Measurements from ENCODE around the gene RTL1.

RTL1 gene

DNA sequence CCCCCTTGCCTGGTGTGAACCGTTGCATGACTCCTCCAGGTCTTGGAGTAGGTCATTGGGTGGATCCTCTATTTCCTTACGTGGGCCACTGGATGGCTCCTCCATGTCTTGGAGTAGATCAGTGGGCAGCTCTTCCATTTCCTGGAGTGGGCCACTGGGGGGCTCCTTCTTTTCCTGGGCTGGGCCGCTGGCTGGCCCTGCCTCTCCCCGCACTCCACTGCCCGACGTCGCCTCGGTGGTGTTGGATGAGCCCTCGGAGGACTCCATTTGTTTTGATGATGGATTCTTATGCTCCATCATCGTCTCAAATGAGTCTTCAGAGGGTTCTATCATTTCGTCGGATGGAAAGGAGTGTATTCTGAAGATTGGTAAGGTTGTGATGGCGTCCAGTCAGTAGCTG lies 19.1 kb downstream of the RTL1 start:
- no peaks in the 10 kb centered on the region for H3K9me3 Mint-ChIP-seq
- DNase-seq (ENCODE audit: low spot score in 2 of 2) (no peak), ATAC-seq (replicated peaks; ENCODE audit: extremely low read depth, poor library complexity, severe bottlenecking) (no peak)
- H3K27me3 Mint-ChIP-seq: peaks cover 37% of the 10 kb centered on the region
- no peak overlapping the region for H3K4me3 Mint-ChIP-seq
- H3K27ac Mint-ChIP-seq (ENCODE audit: low read depth): no peak overlapping the region
- no peaks in the 10 kb centered on the region for H3K4me1 Mint-ChIP-seq
- H3K36me3 Mint-ChIP-seq (ENCODE audit: insufficient read depth): no peaks in the 10 kb centered on the region

DNA sequence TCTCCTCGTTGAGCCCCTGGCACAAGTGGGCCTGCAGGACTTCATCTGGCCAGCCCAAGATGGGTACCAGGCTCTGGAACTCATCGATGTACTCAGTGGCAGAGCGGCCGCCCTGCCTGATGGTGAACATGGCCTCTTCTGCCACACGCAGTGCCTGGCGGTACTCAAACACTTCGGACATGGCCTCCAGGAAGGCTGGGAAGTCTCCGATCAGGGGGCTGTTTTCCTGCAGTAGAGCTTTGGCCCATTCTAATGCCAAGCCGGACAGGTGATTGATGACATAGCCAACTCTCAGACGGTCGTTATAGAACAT lies 19.8 kb downstream of the RTL1 start:
- no peak overlapping the region for H3K4me3 Mint-ChIP-seq
- no peak for DNase-seq (ENCODE audit: low spot score in 2 of 2)
- no peaks in the 10 kb centered on the region for H3K9me3 Mint-ChIP-seq
- H3K27ac Mint-ChIP-seq (ENCODE audit: low read depth): no peak overlapping the region
- H3K27me3 Mint-ChIP-seq: peaks cover 31% of the 10 kb centered on the region
- no peaks in the 10 kb centered on the region for H3K36me3 Mint-ChIP-seq (ENCODE audit: insufficient read depth)
- H3K4me1 Mint-ChIP-seq: no peaks in the 10 kb centered on the region
- ATAC-seq (replicated peaks; ENCODE audit: extremely low read depth, poor library complexity, severe bottlenecking): no peak

DNA sequence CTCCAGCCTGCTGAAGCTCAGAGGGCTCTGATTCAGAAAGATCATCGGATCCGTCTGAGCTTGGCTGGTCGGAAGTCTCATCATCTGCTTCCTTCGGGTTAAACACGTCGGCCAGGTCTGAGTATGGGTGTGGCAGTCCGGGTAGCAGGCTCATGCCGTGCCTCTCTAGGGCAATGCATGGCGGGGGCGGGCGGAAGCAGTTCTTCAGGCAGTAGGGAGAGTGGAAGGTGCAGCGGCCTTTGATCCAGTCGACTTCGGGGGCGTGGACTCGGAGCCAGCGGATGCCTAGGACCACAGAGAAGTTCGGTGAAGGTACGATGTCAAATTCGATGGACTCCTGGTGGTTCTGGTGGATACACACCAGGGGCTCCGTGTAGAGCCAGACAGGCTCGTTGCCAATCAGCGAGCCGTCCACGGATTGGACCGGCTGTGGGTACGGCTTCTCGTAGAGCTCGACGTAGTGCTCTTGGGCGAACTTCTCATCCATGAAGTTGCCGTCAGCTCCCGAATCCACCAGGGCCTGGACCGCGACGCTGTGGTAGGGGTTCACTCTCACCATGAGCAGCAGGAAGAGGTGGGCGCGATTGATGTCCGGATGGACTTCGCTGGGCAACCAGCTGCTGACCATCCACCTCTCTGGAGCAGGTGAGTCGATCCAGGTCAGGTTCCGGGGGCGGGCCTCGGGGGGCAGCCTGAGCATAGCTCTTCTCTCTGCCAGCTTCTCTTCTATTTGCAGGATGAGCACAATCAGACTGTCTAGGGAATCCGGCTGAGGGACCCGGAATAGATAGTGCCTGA lies 20.3 kb downstream of the RTL1 start:
- no peaks in the 10 kb centered on the region for H3K4me1 Mint-ChIP-seq
- H3K27ac Mint-ChIP-seq (ENCODE audit: low read depth): no peak overlapping the region
- no peaks in the 10 kb centered on the region for H3K36me3 Mint-ChIP-seq (ENCODE audit: insufficient read depth)
- no peak overlapping the region for H3K4me3 Mint-ChIP-seq
- peaks cover 31% of the 10 kb centered on the region for H3K27me3 Mint-ChIP-seq
- DNase-seq (ENCODE audit: low spot score in 2 of 2): no peak
- ATAC-seq (replicated peaks; ENCODE audit: extremely low read depth, poor library complexity, severe bottlenecking): no peak
- no peaks in the 10 kb centered on the region for H3K9me3 Mint-ChIP-seq

DNA sequence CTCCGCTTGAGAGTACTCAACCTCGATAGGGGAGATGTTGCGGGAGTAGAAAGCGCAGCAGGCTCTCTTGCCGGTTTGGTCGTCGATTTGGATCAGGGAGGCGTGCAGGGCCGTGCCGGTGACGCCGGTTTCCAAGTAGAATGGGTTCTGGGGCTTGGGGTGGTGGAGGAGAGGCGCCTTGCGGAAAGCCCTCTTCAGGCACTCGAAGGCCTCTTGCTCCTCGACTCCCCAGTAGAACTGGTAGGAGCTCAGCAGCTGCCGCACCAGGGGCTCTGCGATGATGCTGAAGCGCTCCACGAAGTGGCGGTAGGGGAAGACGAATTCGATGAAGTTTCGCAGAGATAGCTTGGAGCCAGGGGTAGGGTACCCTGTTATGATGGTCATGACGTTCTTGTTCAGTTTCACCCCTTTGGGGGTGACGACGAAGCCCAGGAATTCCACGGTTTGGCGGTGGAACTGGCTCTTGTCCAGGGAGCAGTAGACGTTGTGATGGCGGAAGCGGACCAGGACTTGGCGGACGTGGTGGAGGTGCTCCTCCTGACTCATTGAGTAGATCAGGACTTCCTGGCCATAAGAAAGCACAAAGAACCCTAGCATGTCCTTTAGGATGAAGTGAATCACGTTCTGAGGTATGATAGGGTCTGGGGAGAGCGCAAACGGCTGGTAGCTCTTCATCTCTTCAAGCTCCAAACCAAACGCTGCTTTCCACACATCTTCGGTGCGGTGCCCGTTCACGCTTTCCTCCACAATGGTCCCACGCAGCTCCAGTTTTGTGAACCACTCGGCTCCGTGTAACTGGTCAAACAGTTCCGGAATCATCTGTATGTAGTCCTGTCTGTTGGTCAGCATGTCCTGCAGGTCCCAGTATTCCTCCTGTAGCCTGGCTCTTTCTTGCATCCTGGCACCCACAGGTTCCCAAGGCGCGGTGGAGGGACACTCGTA lies 21.2 kb downstream of the RTL1 start:
- no peak overlapping the region for H3K27ac Mint-ChIP-seq (ENCODE audit: low read depth)
- DNase-seq (ENCODE audit: low spot score in 2 of 2): no peak
- H3K4me1 Mint-ChIP-seq: no peaks in the 10 kb centered on the region
- no peaks in the 10 kb centered on the region for H3K36me3 Mint-ChIP-seq (ENCODE audit: insufficient read depth)
- no peak for ATAC-seq (replicated peaks; ENCODE audit: extremely low read depth, poor library complexity, severe bottlenecking)
- peaks cover 37% of the 10 kb centered on the region for H3K27me3 Mint-ChIP-seq
- no peaks in the 10 kb centered on the region for H3K9me3 Mint-ChIP-seq
- no peak overlapping the region for H3K4me3 Mint-ChIP-seq

DNA sequence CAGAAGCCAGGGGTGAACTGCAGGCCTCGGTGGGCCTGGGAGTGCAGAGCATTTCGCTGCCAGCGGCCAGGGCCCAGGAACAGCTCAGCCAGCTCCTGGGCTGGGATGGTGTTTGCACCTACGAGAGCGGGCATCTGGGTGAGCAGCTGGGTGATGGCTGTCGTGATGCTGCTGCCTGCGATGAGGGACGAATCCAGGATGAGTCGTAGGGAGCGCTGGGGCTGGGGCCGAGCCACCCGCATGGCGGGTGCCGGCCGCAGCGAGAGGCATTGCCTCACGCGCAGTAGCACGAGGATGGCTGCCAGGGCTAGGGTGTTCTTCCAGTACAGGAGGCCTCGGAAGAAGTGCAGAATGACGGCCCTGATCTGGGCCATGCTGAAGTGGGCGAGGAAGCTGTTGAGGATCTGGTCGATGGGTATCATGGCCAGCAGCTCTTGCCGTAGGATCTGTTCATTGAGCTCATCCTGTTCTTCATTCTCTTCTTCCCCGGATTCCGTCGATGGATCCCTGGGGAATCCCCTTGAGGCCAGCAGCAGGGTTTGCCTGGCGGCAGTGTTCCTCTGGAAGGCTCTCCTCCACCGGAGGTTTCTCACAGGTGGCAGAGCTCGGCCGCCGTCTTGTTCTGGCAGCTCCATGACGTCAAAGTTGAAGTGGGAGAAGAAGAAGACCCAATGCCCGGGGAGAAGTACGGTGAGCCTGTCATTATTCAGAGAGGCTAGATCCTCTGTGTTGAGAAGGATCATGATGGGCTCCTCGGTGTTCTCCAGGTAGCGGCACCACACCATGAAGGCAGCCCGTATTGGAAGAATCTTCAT lies 22.1 kb downstream of the RTL1 start:
- no peak for DNase-seq (ENCODE audit: low spot score in 2 of 2)
- no peak overlapping the region for H3K27ac Mint-ChIP-seq (ENCODE audit: low read depth)
- H3K4me3 Mint-ChIP-seq: no peak overlapping the region
- no peaks in the 10 kb centered on the region for H3K4me1 Mint-ChIP-seq
- peaks cover 37% of the 10 kb centered on the region for H3K27me3 Mint-ChIP-seq
- ATAC-seq (replicated peaks; ENCODE audit: extremely low read depth, poor library complexity, severe bottlenecking): no peak
- H3K9me3 Mint-ChIP-seq: no peaks in the 10 kb centered on the region
- H3K36me3 Mint-ChIP-seq (ENCODE audit: insufficient read depth): no peaks in the 10 kb centered on the region

DNA sequence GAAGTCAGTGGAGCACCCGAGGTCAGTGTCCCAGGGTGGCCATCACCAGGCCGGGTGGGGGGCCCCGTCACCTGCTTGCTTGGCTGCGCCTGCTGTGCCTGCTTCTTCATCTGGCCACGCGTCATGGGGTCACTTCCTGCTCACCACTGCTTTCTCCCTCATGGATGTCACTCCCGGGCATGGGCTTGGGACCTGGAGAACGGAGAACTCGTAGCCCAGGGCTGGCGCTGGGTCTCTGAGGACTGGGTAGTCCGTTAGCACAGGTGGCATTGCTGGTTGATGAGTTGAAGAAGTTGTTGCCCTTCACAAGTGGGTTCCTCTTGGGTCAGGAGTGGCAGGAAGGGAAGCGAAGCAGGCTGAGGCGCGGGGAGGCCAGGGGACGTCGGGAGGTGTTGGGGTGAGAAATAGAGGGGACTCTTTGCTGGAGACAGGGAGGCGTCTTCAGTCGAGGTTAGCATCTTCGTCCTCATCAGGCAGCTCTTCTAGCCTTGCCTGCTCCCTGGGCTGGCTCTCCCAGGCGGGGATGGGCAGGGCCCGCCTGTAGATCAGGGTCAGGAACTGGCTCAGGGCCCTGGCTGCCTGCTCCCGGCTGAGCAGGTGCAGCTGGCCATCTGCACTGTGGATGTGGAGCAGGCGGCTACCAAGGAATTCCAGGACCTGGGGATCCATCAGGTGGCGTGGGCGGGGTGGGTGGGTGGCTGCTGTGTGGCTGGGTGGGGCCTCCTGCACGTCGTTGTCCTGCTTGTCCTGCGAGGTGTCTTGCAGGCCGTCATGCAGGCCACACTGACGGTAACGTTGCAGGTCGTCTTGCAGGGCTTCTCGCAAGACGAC lies 23.0 kb downstream of the RTL1 start:
- Mint-ChIP-seq H3K27ac (ENCODE audit: low read depth) (no peak overlapping the region), H3K36me3 (ENCODE audit: insufficient read depth) (no peaks in the 10 kb centered on the region), H3K27me3 (peaks cover 30% of the 10 kb centered on the region), H3K4me3 (no peak overlapping the region), H3K9me3 (no peaks in the 10 kb centered on the region), H3K4me1 (no peaks in the 10 kb centered on the region)
- DNase-seq (ENCODE audit: low spot score in 2 of 2): no peak
- no peak for ATAC-seq (replicated peaks; ENCODE audit: extremely low read depth, poor library complexity, severe bottlenecking)

DNA sequence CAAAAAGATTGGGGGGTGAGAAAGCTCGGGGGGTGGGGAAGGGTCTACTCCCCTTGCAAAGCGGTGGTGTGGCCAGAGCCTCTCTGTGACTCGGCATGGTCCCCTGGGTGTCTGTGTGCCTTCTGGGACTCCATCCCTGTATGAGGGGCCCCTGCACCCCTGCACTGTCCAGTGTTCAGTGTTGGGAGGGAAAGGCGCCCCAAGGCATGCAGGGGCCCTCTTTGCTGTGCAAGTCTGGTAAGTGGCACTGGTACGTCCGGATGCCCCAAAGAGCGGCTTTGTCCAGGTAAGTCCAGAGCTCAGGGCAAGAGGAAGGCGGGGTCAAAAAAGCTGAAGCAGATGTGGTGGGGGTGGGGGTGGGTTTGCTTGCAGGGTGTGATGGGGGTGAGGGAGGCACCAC lies 23.7 kb downstream of the RTL1 start:
- H3K4me1 Mint-ChIP-seq: no peaks in the 10 kb centered on the region
- peaks cover 23% of the 10 kb centered on the region for H3K27me3 Mint-ChIP-seq
- ATAC-seq (replicated peaks; ENCODE audit: extremely low read depth, poor library complexity, severe bottlenecking) (no peak), DNase-seq (ENCODE audit: low spot score in 2 of 2) (no peak)
- no peaks in the 10 kb centered on the region for H3K36me3 Mint-ChIP-seq (ENCODE audit: insufficient read depth)
- no peak overlapping the region for H3K27ac Mint-ChIP-seq (ENCODE audit: low read depth)
- H3K4me3 Mint-ChIP-seq: no peak overlapping the region
- H3K9me3 Mint-ChIP-seq: no peaks in the 10 kb centered on the region

DNA sequence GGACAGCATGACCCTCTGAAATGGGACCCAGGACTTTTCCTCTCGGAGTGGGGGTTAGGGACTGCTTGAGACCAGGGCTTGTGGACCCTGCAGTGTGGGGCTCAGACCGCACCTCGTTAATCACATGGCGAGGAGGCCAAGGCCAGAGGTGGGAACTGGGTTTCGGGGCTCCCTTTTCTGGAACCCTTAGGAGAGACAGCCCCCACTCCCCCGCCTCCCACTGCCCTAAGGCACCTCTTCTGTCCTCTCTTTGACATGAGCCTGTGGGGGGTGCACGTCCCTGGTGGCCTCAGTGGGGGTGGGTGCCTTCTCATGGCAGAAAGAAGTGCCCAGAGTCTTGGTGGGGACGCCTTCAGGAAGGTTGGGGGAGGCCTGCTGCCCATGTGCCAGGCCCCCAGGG lies 24.3 kb downstream of the RTL1 start:
- ATAC-seq (replicated peaks; ENCODE audit: extremely low read depth, poor library complexity, severe bottlenecking) (no peak), DNase-seq (ENCODE audit: low spot score in 2 of 2) (no peak)
- H3K27ac Mint-ChIP-seq (ENCODE audit: low read depth): no peak overlapping the region
- peaks cover 17% of the 10 kb centered on the region for H3K27me3 Mint-ChIP-seq
- H3K4me1 Mint-ChIP-seq: no peaks in the 10 kb centered on the region
- no peaks in the 10 kb centered on the region for H3K36me3 Mint-ChIP-seq (ENCODE audit: insufficient read depth)
- no peak overlapping the region for H3K4me3 Mint-ChIP-seq
- no peaks in the 10 kb centered on the region for H3K9me3 Mint-ChIP-seq

DNA sequence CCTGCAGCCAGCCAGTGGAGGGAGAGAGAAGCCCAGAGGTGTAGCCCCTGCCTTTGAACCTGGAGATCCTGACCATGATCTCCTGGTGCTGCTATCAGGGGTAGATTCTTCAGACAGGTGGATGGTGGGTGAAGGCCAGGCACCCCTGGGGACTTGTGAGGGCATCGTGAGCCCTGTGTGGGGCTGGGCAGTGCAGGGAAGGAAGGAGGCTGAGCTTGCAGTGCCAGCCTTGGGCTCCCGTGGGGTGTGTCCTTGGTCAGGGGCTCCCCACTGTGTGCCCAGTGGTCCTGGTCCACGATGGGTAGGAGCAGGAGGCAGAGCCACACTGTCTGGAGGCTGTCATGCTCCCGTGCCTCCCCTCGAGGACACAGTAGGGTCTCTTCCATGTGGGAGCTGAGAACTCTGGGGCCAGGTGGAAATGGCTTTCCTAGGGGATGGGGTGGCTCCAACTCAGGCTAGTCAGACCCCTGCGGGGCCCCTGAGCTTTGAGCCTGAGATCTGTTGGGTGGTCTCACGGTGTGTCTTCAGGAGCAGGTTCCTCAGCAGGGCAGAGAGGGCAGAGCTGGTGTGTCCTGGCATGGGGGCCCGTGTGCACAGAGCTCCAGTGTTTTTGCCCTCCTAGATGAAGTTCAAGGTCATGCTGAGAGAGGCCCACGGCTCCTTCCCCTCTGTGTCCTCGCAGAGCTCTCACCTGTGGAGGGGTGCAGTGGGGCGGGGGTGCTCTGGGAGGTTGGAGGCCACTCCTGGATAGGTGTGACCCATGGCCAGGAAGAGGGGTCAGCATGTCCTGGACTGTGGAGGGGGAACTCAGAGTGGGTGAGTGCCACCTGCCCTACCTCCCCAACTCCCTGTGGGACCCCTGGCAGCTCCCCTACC lies 25.0 kb downstream of the RTL1 start:
- H3K27ac Mint-ChIP-seq (ENCODE audit: low read depth): no peak overlapping the region
- ATAC-seq (replicated peaks; ENCODE audit: extremely low read depth, poor library complexity, severe bottlenecking) (no peak), DNase-seq (ENCODE audit: low spot score in 2 of 2) (no peak)
- no peaks in the 10 kb centered on the region for H3K9me3 Mint-ChIP-seq
- no peaks in the 10 kb centered on the region for H3K36me3 Mint-ChIP-seq (ENCODE audit: insufficient read depth)
- H3K27me3 Mint-ChIP-seq: peaks cover 15% of the 10 kb centered on the region
- no peak overlapping the region for H3K4me3 Mint-ChIP-seq
- H3K4me1 Mint-ChIP-seq: no peaks in the 10 kb centered on the region

DNA sequence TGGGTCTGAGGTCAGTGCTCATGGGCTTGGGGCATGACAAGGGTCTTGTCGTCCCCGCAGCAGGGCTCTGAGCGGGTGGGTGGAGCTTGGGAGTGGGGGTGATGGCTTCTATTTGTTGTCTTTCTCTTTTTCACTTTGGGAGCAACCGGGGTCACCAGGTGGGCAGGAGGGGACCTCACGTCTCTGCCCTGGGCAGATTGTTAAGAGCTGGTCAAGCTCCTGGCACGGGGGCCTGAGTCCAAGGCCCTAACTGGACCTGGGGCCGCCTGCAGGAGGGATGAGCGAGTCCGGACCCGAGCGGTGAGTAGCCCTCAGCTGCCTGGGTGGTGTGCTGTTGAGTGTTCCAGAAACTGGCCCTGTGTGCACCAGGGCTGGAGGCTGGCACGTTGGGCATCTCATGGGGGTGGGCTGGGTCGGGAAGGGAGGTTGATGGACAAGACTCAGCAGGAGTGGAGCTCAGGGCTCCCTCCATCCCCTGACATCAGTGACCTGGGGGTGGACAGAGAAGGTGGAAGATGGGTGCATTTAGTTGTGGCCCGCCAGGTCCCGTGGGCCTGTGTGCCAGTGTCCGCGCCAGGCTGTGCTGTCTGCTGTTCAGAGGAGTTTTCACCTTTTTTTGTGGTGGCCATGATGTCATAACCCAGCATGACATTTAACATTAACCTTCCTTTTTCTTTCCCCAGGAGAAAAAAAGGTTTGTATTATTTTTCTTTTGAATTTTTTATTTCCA lies 27.5 kb downstream of the RTL1 start:
- Mint-ChIP-seq H3K27ac (ENCODE audit: low read depth) (no peak overlapping the region), H3K9me3 (no peaks in the 10 kb centered on the region), H3K36me3 (ENCODE audit: insufficient read depth) (no peaks in the 10 kb centered on the region), H3K4me1 (no peaks in the 10 kb centered on the region), H3K27me3 (peaks cover 15% of the 10 kb centered on the region), H3K4me3 (no peak overlapping the region)
- no peak for ATAC-seq (replicated peaks; ENCODE audit: extremely low read depth, poor library complexity, severe bottlenecking)
- no peak for DNase-seq (ENCODE audit: low spot score in 2 of 2)

DNA sequence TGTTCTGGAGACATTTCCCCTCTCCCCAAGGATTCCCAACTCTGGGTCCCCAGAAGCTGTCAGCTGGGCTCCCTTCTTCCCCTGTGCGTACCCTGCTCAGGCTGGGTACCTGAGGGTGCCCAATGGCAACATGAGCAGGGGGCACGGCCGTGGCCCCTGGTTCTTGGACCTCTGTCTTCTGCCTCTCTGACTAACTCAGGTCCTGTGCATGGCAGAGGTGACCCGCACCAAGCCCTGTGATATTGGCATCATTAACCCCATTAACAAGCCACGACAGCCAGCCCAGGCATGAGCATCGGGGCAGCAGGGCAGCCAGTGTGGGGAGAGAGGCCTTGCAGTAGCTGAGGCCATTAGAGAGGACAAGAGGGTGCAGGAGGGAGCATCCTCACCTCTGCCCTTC lies 28.4 kb downstream of the RTL1 start:
- Mint-ChIP-seq H3K27me3 (peaks cover 15% of the 10 kb centered on the region), H3K4me1 (no peaks in the 10 kb centered on the region), H3K4me3 (no peak overlapping the region), H3K27ac (ENCODE audit: low read depth) (no peak overlapping the region), H3K36me3 (ENCODE audit: insufficient read depth) (no peaks in the 10 kb centered on the region), H3K9me3 (no peaks in the 10 kb centered on the region)
- ATAC-seq (replicated peaks; ENCODE audit: extremely low read depth, poor library complexity, severe bottlenecking): no peak
- DNase-seq (ENCODE audit: low spot score in 2 of 2): no peak

Data from central memory CD8-positive, alpha-beta T cell (primary cell).